HG03432 (cell line): ENCODE results near the gene SAMD7.

Experiments used
- ATAC-seq: cut with Tn5 transposase; IDR thresholded peaks from one replicate; pipeline ENCODE4 v1.9.1; 2021; ENCODE audit warnings: mild to moderate bottlenecking, moderate library complexity; ENCODE audit not compliant: unreplicated experiment

The SAMD7 gene

DNA sequence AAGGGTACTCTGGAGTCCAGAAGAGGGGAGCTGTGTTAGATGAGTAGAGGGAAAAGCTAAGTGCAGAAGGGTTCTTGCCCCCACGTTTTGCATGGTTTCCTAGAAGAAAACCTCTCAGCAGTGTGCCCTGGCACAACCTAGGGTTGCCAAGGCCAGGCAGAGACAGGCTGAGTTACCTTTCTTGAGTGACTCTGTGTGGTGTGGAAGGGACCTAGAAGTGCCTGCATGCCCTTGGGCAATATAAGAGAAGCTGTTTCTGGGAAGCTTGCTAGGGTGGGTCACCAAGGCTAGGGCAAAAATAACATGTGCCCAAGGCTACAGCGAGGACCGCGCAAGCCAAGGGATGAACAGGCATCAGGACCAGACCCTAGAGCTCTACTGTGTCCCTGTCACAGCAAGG lies 3.4 kb upstream of the SAMD7 start:
- no peak for ATAC-seq

- no peak for ATAC-seq
These were observed 2.0 kb downstream of the SAMD7 start for GRCh38 chr3:169913323-169913722.

DNA sequence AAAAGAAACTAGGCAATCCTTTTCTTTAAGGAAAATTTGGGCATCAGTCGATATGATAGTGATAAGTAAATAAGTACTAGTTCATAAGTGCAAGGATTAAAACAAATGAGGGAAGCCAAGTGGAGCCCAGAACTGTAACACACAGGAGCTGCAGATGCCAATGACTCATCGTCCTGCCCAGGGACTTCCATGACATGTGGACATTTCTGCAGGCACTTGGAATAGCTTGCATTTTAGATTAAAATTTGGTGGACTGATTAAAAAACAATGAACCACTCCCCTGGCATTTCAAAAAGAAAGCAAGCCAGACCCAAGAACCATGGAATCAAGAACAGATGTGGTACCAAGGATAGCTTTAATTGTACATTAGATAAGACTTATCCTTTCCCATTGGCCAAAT lies 2.9 kb downstream of the SAMD7 start:
- ATAC-seq = no peak

DNA sequence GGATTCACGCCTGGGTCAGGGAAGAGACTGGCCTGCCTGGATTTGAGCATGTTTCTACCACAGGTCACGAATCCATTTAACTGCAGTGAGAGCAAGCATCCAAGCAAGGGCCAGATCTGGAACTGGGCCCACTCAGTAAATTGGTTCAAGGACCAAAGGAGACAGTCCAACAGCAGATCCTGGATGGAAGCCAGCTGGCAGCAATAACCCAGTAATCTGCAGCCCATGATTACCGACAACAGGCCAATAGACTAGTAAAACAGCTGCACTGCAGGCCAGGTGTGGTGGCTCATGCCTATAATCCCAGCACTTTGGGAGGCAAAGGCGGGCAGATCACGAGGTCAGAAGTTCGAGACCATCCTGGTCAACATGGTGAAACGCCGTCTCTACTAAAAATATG lies 11.8 kb downstream of the SAMD7 start:
- no peak for ATAC-seq

GRCh38 chr3:169923831-169924230 lies 12.5 kb downstream of the SAMD7 start:
- no peak for ATAC-seq

- peak; percentile 22 for ATAC-seq
These were observed 18.6 kb downstream of the SAMD7 start for GRCh38 chr3:169929830-169930519.

- no peak for ATAC-seq
These were observed 19.5 kb downstream of the SAMD7 start for GRCh38 chr3:169930843-169931242.

GRCh38 chr3:169931747-169932520 lies 20.6 kb downstream of the SAMD7 start:
- ATAC-seq = peak; percentile 96

DNA sequence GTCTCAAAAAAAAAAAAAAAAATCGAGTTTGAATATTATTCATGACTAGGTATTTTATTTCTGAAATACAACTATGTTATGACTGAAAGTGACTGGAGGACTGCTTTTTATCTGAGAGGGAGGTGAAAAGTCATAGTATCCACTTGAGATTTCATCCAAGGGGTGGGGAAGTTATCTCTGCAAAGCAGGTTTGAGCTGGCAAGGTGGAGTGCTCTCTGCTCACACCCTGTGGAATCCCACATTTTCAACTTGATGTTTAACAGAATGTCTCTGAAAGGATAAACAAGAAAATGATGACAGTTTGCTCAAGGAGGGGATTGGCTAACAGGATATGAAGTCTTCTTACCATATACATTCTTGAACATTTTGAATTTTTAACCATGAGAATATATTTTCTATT lies 27.9 kb downstream of the SAMD7 start:
- no peak for ATAC-seq

- ATAC-seq = no peak
These were observed 28.4 kb downstream of the SAMD7 start for GRCh38 chr3:169939751-169940150.

- ATAC-seq = peak; percentile 81
These were observed 29.3 kb downstream of the SAMD7 start for GRCh38 chr3:169940470-169941181.

DNA sequence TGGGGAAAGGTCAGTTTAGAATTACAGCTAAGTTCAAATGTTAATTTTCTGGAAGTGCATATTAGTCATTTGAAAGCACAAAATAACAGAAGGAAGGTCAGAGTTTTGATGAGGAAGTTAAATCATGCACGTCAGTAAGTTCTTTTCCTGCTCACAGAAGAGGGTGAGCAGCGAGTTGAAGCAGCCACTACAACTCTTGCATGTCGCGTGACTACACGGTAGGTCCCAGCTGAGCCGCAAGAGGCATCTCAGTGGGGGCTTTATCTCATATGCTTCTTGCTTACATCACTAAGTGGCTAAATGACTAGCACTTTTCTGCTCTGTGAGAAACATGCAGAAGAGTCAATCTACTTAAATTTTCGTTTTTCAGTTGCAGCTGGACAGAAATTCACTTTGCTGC lies 33.9 kb downstream of the SAMD7 start:
- peak; percentile 84 for ATAC-seq

GRCh38 chr3:169946336-169946735 lies 35.0 kb downstream of the SAMD7 start:
- ATAC-seq = no peak

GRCh38 chr3:169948559-169949448 lies 37.4 kb downstream of the SAMD7 start:
- no peak for ATAC-seq

DNA sequence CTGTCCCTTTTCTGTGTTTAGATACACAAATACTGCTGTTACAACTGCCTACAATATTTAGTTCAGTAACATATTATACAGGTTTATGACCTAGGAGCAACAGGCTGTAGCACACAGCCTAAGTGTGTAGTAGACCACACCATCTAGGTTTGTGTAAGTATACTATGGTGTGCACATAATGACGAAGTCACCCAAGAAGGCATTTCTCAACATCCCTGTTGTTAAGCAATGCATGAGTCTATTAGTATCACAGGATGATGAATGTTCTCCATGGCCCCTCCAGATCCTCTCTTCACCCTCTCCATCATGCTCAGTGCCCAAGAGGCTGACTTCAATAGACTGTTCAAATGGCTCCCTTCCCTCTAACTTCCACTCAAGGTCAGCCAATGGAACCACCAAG lies 40.7 kb downstream of the SAMD7 start:
- ATAC-seq = no peak

- peak; percentile 24 for ATAC-seq
These were observed 42.2 kb downstream of the SAMD7 start for GRCh38 chr3:169953462-169954141.

DNA sequence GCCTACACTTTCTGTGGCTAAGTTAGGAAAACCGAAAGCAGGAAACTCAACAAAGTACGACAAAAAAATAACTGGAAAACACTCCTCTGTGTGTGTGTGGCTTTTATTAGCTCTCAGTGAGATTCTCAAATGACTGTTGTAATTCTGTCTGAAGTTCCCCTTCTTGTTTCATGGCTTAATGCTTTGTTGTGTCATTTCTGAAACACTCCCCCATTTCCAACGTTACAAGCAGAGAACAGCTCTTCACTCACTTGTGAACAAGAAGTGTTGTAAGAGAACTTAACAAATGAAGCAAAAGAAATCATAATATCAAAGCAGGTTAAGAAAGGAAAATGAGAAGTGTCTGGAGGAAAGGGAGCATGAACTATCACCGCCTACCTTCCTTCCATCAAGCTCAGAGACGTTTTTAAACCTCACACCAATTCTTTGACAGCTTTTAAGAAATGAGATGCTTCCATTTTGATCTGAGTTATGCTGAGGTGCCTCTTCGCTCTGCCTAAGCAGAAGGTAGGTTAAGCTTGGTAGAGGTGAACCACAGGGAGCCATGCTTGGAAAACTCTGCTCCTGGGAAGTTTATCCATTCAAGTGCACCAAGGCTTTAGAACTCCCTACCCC lies 42.9 kb downstream of the SAMD7 start:
- peak; percentile 87 for ATAC-seq

DNA sequence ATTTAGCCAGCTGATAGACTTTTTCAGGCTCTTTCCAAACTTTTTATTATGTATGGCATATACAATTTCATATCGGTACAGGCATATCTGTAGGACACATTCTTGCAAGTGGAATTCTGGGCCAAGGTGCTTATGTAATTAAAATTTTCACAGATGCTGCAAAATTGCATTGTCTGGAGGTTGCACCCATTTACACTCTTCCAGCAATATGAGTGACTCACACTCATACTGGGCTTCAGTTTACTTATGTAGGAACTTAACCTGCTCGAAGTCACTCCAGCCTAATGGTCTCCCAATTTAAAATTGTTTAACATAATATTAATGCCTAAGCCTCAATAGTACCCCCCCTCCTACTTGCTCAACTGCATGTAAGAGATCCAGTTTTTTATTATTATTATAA lies 44.0 kb downstream of the SAMD7 start:
- ATAC-seq = no peak

DNA sequence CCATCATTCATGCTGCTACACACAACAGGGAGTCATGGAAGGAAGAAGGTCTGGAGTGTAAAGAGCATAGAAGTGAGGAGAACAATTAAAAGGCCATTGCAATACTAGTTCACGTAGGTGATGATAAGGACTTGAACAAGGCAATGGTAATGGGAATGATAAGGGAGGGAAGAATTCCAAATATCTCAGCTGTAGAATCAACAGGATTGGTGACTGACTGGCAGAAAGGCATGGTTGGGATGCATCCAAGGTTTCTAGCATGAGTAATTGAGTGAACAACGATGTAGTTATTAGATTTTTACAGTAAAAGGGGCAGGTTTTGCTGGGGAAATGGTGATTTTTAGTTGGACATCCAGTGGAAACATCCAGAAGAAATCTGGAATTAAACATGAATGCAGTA lies 52.8 kb downstream of the SAMD7 start:
- no peak for ATAC-seq
